Activated T-cell treated with anti-CD3 and anti-CD28 coated beads, Interleukin-2, amount 50 U/mL, for 1 hour (primary cell): ENCODE measurements around the gene CUX1.
"Not testable (repeated sequence)": the region's sequence is repeated elsewhere in the genome, so short reads cannot be mapped to it uniquely, and the experiment has no call there.

Source experiments
- DNase-seq: peaks from one replicate; pipeline ENCODE4 v3.0.0-alpha.2; 2020

CUX1 gene, protein sequence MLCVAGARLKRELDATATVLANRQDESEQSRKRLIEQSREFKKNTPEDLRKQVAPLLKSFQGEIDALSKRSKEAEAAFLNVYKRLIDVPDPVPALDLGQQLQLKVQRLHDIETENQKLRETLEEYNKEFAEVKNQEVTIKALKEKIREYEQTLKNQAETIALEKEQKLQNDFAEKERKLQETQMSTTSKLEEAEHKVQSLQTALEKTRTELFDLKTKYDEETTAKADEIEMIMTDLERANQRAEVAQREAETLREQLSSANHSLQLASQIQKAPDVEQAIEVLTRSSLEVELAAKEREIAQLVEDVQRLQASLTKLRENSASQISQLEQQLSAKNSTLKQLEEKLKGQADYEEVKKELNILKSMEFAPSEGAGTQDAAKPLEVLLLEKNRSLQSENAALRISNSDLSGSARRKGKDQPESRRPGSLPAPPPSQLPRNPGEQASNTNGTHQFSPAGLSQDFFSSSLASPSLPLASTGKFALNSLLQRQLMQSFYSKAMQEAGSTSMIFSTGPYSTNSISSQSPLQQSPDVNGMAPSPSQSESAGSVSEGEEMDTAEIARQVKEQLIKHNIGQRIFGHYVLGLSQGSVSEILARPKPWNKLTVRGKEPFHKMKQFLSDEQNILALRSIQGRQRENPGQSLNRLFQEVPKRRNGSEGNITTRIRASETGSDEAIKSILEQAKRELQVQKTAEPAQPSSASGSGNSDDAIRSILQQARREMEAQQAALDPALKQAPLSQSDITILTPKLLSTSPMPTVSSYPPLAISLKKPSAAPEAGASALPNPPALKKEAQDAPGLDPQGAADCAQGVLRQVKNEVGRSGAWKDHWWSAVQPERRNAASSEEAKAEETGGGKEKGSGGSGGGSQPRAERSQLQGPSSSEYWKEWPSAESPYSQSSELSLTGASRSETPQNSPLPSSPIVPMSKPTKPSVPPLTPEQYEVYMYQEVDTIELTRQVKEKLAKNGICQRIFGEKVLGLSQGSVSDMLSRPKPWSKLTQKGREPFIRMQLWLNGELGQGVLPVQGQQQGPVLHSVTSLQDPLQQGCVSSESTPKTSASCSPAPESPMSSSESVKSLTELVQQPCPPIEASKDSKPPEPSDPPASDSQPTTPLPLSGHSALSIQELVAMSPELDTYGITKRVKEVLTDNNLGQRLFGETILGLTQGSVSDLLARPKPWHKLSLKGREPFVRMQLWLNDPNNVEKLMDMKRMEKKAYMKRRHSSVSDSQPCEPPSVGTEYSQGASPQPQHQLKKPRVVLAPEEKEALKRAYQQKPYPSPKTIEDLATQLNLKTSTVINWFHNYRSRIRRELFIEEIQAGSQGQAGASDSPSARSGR (N-terminal part only)

DNA sequence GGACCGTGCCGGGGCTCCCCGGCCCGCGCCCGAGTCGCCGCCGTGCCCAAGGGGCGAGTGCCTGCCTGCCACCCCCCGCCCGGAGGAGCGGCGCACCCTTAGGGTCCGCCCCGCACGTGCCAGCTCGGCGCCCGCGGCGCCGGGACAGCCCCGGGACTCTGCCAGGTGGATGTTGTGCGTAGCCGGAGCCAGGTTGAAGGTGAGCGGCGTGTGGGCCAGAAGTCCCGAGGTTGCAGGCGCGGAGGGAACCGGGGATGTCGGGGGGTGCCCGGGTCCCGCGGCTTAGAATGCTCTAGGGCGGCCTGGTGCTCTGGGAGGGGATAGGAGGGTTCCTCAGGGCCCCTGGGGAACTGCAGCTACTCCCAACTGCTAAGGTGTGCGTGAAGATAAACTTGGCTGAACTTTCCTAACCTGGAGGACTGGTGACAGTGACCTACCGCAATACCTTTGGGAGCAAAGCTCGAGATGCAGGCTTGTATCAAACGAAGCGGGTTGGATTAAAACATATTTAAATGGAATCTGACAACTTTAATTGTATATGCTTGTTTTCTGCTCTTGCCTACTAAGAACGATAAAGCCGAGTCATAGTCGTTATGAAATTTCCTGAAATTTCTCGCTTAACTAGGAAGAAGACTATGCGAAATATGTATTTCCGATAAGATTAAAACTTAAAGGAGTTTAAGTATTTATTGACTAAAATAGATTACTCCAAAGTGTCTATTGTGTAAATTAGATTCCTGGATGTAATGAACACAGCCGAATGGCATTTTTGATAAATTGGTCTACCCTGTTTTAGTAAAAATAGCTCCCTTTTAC is at the start of gene CUX1:
Gene CUX1 (plus strand): TSS at position 156 of the 816 bp plus-strand sequence. CDS start 14 bp downstream, at position 170.
- no peak for DNase-seq

DNA sequence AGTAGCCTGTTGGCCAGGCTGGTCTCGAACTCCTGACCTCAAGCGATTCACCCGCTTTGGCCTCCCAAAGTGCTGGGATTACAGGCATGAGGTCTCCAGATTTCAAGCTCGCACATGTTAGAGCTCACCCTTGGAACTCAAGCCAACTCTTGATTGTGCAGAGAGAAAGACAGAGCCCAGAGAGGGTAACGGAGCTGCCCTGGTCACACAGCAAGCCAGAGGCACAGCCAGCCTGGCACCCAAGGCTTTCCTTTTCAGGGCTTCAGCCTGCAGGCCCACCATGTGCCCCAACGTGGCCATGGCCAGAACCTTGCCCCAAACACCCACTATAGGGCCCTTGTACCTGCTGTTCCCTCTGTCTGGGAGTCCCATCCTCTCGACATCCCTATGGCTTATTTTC is 49.1 kb upstream of the CUX1 start:
- no peak for DNase-seq

DNA sequence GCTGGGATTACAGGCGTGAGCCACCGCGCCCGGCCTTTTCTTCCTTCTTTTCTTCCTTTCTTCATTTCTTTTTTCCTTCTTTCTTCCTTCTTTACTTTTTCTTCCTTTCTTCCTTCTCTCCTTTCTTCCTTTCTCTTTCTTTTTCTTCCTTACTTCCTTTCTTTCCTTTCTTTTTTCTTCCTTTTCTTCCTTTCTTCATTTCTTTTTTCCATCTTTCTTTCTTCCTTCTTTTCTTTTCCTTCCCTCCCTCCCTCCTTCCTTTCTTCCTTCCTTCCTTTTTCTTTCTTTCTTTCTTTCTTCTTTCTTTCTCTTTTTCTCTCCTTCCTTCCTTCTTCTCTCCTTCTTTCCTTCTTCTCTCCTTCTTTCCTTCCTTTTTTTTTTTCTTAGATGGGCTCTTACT is 47.0 kb upstream of the CUX1 start:
- no peak for DNase-seq

DNA sequence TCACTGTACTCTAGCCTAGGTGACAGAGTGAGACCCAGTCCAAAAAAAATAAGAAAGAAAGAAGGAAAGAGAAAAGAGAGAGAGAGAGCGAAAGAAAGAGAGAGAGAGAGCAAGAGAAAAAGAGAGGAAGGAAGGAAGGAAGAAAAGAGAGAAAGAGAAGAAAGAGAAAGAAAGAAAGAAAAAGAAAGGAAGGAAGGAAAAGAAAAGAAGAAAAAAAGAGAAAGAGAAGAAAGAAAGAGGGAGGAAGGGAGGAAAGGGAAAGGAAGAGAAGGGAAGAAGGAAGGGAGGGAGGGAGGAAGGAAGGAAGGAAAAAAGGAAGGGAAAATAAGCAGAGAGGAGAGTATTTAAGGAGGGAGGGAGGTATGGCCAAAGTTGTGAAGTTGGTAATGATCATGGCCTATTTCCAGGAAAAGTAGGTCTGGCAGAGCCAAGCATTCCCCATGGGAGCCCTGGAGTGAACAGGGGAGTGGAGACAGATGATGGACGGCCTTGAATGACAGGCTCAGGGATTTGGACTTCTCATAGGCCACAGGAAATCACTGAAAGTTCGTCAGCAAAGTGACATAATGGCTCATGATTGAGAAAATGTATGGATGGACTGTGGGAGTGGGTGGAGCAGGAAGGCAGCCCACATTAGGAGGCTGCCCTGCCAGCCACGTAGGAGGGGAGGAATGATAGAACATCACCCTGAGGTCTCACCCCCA is 44.8 kb upstream of the CUX1 start:
- no peak for DNase-seq

DNA sequence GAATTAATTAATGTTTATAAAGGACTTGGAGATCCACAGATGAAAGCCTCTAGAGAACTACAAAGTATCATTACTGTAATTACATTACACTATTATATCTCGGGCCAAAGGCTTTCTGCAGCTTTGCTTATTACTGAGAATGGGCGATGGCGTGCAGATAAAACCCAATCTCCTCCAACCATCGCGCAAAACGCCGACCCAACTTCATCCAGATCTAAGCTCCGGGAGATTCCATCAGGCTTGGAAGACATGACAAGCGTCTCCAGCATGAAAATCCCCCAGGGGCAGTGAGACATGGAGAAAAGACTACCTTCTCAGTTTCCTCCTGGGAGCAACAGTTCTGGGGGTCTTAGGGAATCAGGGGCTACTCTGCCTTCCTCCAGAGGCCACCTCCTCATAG is 42.2 kb upstream of the CUX1 start:
- no peak for DNase-seq

DNA sequence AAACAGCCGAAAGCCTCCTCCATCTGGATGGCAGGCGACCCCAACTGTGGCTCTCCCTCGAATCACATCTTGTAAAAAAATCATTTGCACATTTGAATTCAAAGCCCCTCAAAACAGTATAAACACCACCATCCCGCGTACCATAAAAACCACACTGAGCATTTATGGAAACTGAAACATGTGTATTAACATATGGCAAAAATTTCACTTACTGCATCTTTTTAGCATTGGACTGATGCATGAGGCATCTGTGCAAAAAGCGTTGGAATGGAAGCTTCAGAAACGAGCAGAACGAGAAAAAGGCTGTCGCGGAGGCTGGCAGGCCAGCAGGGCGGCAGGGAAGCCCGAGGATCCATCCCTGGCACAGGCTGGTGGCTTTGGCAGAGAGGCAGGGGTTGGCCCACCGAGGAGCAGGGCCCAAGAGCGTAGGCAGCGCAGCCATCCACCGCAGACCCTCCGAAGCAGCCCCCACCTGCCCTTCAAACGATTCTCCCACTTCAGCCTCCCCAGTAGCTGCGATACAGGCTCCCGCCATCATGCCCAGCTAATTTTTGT is 39.3 kb upstream of the CUX1 start:
- no peak for DNase-seq

DNA sequence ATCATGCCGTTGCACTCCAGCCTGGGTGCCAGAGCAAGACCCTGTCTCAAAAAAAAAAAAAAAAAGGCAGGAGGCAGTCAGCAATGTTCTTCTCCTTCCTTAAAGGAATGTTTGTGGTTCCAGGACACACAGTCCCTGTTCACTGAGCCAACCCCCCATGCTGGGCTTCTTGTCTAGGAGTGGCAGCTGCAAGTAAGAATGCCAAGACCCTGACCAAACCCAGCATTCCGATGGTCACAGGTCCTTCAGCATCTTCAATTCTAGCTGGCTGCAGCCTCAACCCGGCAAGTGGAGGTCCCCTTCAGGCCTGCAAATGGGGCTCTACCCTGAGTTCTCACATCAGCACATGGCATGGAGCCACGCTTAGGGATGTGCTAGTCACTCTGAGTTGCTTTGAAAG is 38.2 kb upstream of the CUX1 start:
- DNase-seq = no peak

DNA sequence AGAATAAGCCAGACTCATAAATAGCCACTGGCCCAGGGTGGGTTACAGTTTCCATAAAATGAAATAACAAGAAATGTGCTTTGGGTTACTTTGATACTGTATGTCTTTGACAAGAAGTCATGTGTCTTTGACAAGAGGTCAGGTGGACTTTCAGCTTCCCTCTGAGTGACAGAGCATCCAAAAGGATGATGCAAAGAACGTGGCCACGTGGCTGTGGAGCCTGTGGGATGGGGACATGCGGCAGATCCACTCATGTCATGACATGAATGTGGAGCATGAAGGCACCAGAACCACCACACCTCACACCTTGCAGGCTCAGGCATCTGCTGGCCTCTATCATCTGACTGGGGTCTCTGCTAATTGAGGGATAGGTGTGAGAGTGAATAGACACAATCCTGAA is 37.1 kb upstream of the CUX1 start:
- no peak for DNase-seq

DNA sequence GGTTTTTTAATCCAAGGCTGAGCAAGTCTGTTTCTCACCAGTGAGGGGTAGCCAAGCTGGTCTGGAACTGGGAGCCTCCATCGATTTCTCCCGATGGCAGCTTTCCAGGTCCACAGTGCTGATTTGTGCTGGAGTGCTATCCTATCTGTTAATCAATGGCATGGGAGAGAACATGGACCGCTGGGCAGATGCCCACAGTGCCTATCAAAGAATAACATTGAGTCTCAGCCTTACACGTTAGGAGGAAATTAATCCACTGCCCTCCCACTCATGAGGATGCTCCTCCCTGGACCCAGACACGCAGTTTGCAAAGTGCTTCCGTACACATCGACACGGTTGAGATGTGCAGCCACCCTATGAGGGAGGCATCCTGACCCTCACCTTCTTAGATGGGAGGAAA is 36.0 kb upstream of the CUX1 start:
- DNase-seq = no peak

DNA sequence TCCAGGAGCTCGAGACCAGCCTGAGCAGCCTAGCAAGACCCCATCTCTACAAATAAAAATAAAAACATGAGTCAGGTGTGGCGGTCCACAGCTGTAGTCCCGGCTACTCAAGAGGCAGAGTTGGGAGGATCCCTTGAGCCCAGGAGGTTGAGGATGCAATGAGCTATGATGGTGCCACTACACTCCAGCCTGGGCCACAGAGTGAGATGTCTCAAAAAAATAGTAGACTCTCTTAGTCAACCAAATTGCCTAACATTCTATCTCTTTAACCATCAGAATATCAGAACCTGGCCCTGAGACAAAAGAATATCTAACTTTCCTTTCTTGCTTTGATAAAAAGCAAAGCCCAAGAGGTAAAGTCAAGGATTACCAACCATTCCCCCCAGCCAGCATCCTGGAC is 35.0 kb upstream of the CUX1 start:
- no peak for DNase-seq

DNA sequence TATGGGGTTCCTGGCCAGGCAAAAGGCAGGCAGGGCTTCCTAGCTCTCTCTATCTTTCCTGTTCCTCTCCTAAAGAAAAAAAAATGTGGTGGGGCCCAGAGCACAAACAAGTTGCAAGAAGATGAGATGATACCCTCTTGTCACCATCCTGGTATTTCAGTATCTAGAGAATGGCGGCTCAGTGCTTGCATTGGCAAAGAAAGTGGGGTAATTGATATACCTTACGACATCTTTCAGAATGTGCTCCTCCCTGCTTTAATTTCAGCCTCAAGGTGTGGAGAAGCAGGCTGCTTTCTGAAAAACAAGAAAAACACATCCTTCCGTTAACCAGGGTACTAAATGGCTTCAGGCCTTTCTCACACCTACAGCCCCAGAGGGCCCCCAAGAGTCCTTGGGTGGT is 34.5 kb upstream of the CUX1 start:
- DNase-seq = no peak

DNA sequence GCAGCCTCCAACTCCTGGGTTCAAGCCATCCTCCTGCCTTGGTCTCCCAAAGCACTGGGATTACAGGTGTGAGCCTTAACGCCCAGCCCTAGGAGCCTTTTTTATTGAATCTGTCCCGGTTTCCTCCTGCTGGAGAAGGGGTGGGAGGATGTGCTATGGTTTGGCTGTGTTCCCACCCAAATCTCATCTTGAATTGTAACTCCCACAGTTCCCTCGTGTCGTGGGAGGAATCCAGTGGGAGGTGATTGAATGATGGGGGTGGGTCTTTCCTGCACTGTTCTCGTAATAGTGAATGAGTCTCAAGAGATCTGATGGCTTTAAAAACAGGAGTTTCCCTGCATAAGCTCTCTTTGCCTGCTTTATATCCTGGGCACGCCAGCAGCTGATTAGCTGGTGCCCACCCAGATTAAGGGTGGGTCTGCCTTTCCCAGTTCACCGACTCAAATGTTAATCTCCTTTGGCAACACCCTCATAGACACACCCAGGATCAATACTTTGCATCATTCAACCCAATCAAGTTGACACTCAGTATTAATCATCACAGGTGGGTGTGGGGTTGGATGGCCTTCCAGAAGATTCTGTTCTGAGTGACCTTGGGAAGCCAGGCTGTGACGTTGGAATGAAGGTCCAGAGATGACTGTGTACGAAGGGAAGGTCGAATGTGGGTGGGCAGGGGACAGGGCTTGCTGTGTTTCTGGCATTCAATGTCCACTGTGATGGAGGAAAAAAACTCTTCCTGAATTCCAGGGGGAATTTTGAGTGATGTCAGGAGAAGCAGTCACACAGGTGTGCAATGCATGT is 33.8 kb upstream of the CUX1 start:
- no peak for DNase-seq

DNA sequence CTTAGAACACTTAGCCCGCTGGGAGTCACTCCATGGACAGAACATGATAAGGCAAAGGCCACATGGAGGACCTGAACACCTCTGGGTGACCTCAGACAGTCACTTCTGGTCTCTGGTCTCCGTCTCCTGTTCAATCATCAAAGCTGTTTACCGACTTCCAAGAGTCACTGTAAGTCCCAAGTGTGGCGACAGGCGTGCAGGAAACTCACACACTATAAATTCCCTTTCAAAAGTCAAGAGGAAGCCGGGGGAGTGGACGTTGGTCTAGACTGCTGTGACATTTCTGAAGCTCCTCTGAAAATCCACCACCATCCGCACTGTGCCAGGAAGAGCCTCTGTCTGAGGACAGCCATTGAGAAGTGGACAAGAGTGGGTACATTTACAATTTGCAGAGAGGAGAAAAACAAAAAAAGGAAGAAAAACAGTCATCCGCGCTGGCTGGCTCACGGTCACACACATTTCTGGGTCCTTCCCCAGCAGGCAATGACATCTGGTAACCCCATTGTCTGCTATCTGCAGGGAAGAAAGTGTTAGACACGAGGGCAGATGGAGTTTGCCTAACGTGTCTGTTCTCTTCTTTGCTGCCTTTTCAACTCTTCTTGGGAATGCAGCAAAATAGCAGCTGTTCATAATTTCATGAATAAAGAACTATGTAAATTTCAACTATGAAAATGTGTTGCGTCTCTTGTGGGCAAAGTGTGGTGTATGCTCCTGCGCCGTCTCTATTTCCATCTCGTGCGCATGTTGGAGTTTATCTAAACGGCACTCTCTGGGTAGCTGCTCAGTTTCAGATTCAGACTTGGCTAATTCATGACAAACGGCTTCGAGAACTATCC is 32.9 kb upstream of the CUX1 start:
- no peak for DNase-seq

DNA sequence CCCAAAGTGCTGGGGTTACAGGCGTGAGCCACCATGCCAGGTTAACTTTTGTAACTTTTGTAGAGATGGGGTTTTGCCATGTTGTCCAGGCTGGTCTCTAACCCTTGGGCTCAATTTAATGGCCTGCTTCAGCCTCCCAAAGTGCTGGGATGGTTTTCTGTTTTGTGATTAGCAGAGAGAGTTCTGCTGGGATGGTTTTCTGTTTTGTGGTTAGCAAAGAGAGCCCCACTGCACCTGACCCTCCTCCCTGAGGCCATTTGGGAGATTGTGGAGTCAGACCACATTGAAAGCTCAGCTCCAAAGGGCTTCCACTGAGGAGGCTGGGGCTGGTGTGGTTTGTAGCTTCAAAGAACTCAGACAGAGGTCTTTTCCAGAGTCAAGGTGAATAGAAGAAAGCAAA is 29.6 kb upstream of the CUX1 start:
- no peak for DNase-seq

DNA sequence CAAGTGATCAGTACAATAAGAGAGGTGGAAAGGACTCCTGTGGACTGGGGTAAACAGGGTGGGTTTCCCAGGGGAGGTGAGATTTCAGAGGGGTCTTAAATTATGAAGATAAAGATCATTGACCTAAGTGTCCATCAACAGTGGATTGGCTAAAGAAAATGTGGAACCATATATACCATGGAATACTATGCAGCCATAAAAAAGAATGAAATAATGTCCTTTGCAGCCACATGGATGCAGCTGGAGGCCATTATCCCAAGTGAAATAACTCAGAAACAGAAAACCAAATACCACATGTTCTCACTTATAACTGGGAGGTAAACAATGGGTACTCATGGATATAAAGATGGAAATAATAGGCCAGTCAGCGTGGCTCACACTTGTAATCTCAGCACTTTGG is 28.9 kb upstream of the CUX1 start:
- DNase-seq = no peak

DNA sequence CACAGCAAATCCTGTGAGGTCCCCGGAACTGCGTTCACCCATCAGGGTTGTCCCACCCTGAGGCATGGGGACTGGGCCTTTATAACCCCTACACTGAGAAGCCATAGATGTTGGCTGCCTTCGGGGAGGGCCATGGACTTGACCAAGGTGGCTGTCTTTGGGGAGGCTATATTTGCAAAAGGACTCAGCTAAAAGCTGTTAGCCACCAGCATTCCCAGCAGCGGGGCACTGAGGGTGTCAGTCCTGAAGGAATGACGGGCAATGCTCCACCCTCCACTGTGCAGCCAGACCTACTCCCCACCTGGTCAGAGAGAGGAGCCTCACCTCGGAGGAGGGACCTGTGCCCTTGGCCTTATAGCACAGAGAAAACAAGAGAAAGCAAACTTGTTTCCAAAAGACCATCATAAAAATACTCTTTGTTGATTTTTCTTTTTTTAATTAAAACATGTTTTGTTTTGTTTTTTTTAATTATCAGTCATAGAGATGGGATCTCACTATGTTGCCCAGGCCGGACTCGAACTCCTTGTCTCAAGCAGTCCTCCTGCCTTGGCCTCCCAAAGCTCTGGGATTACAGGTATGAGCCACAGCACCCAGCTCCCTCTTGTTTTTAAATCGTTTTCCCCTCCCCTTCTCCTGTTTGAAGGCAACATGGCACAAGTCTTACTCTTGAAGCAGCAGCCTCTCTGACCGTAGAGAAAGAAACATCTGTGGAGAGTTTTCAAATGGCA is 26.7 kb upstream of the CUX1 start:
- DNase-seq = no peak

DNA sequence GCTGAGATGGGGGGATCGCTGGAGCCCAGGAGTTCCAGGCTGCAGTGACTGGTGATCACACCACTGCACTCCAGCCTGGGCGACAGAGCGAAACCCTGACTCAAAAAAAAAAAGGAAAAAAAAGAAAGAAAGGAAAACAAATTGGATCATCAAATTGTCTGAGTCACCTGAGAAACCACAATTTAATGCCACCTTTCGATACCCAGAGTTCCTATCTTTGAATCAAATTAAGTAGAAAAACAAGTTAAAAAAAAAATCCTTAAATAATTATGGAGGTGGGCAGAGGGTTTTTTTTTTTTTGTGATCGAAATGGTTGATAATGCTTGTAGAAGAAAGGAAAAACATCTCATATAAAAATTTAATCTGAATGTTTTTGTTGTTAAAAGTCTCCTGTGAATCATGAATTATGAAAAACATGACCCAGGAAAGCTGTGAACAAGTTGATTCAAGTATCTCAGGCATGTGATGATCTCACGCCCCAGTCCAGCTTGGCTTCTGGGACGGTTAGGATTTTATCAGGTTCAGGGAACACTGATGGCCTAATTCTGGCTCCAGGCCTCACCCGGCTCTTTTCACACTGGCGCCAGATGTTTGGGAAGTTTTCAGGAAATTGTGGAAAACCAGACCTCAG is 25.3 kb upstream of the CUX1 start:
- no peak for DNase-seq

DNA sequence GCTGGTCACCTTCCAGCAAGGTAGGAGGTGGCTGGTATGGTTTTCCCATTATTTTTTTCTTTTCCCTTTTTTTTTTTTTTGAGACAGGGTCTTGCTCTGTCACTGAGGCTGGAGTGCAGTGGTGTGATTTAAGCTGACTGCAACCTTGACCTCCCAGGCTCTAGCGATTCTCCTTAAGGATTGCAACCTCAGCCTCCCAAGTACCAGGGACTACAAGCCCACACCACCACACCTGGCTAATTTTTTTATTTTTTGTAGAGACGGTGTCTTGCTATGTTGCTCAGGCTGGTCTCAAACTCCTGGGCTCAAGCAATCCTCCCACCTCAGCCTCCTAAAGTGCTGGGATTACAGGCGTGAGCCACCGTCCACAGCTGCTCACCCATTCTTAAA is 24.7 kb upstream of the CUX1 start:
- DNase-seq = not testable (repeated sequence)
